Choroid plexus epithelial cell (primary cell): ENCODE measurements around the gene DOCK6.
A peak's percentile ranks its signal among the peaks of the same experiment; 100 is the strongest.

Experiments used
- DNase-seq: peaks from one replicate; pipeline ENCODE4 v3.0.0-alpha.2; 2010; ENCODE audit warnings: low read depth
- H3K4me3 ChIP-seq: 2 replicates; pipeline ENCODE4 v1.5.1; 2011; ENCODE audit warnings: low read depth, mild to moderate bottlenecking, control low read depth, low read length, moderate library complexity
- TF ChIP-seq, protein P1 (sequence below): conservative IDR thresholded peaks from 2 replicates; pipeline ENCODE4 v1.5.1; 2011; ENCODE audit warnings: low read depth, mild to moderate bottlenecking, control low read depth, inconsistent platforms, low read length, moderate library complexity

The DOCK6 gene

DNA sequence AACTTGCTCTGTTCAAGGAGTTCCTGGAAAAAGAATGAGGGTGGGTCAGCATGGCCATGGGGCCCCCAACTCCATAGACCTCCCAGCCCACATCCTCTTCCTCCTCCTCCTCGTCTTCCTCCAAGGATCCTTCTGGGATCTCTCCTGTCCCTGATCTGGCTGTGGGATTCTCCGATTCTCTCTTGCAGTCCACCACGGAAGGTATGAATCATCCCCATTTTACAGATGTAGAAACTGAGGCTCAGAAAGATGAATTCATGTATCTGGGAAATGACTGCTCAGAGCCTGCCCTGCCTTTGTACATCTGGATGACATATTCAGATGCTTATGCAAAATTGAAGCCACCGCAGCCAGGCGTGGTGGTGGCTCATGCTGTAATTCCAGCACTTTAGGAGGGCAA lies 62.8 kb downstream of the DOCK6 start:
- DNase-seq, result no peak
- TF ChIP-seq, protein P1, sequence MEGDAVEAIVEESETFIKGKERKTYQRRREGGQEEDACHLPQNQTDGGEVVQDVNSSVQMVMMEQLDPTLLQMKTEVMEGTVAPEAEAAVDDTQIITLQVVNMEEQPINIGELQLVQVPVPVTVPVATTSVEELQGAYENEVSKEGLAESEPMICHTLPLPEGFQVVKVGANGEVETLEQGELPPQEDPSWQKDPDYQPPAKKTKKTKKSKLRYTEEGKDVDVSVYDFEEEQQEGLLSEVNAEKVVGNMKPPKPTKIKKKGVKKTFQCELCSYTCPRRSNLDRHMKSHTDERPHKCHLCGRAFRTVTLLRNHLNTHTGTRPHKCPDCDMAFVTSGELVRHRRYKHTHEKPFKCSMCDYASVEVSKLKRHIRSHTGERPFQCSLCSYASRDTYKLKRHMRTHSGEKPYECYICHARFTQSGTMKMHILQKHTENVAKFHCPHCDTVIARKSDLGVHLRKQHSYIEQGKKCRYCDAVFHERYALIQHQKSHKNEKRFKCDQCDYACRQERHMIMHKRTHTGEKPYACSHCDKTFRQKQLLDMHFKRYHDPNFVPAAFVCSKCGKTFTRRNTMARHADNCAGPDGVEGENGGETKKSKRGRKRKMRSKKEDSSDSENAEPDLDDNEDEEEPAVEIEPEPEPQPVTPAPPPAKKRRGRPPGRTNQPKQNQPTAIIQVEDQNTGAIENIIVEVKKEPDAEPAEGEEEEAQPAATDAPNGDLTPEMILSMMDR, result no peak
- no peak overlapping the region for H3K4me3 ChIP-seq

DNA sequence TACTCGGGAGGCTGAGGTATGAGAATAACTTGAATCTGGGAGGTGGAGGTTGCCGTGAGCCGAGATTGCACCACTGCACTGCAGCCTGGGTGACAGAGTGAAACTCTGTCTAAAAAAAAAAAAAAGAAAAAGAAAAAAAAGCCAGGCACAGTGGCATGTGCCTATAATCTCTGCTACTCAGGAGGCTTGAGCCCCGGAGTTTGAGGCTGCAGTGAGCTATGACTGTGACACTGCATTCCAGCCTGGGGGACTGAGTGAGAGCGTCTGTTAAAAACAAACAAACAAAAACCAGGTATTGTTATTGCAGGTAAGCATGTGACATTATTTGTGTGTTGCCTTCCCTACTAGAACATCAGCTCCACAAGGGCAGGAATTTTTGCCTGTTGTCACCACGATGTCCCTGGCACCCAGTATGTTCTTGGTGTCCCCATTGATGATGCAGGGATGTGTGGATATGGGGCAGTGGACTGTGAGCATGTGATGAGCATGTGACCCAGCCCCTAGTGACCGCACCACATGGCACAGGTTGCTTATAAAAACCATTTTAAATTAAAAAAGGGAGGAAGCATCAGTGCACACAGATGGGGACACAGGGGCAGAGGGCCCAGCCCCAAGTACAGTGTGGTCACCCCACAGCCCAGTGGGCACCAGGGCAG lies 63.4 kb downstream of the DOCK6 start:
- H3K4me3 ChIP-seq, result no peak overlapping the region
- DNase-seq, result no peak
- TF ChIP-seq, protein P1, result no peak

DNA sequence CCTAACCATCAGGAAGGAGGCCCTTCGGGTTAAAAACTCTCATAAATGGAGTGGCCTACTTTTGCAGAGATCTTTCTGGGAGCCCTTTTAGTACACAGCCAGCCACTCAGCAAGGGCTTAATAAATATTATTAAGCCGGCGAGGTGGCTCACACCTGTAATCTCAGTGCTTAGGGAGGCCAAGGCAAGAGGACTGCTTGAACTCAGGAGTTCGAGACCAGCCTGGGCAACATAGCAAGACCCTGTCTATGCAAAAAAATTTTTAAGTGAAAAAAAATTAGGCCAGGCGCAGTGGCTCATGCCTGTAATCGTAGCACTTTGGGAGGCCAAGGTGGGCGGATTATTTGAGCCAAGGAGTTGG lies 64.2 kb downstream of the DOCK6 start:
- TF ChIP-seq, protein P1, result no peak
- no peak overlapping the region for H3K4me3 ChIP-seq
- DNase-seq, result no peak

DNA sequence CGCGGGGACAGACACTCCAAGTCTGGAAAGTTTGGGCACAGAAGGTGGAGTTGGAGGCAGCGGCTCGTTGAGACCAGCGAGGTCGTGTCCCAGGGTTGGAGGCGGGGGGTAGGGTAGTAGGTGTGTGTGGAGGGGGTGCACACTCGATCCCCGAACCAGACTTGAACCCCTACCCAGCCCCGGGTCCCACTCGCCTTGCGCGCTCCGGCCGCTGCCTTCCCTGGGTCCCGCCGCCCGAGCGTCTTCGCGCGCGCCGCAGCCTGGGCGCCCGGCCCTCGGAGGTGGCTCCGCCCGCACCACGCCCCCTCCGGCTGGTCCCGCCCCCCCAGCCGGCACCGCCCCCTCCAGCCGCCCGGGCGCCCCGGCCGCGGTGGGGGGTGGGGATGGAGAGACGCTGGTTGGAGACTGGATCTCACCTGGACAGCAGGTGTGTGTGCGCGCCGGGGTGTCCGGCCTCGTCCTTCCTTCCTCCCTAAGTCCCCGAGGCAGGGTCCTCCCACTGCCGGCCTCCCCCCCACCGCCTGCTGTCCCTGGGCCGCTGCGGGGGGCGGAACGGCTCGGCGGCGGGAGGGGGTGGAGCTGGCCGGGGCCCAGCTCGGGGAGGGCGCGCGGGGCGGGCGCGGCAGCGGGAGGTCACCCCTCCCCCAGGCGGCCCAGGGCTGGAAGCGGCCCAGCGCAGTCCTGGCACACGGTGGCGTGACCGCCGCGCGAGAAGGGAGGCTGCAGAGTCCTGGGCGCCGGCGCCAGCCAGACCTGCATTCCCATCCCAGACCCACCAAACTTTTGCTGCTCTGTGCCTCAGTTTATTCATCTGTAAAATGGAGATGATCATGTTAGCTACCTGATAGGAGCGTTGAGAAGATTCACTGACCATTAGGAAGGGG lies 64.8 kb downstream of the DOCK6 start, which contains the start of gene KANK2:
Gene KANK2 (minus strand): TSS at position 255 of the 884 bp plus-strand sequence. CDS start 3,034 bp downstream, outside the sequence.
- peak within 1 kb of the TSS; percentile 70 for H3K4me3 ChIP-seq
- peak; percentile 77 for DNase-seq
- TF ChIP-seq, protein P1, result no peak

DNA sequence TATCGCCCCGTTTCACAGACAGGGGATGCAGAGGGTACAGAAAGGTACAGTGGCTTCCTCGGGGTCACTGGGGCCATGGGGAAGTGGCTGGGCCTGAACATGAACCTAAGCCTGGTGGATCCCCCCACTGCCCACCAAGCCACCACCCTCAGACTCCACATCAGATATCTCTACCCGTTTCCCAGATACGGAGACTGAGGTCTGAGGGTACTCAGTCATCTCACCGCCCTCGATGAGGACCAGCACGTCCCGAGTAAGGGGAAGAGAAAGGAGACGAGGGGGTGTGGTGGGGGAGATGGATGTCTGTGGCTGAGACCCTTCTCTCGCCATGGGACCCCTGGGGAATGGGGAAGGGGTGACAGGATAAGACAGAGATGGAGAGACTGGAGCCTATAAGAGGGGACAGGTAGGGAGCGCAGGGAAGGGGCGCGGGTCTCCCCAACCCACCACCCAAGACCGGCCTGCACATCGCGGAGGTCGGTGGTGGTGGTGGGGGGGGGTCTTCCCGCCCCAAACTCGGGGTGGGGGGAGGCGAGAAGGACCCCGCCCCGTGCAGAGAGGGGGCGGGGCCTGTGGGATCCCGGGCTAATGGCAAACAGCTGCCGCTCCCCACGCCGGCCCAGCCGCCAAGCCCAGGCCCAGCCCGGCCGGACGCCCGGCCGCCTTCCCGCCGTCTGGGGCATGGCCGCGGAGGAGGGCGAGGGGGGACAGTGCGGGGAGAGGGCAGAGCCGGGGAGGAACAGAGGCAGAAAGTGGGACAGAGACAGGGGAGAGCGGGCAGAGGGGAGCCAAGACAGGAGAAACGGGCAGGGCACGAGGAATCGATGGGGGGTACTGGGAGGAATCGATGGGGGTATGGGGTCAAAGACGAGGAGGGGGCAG lies 65.7 kb downstream of the DOCK6 start:
- TF ChIP-seq, protein P1, result no peak
- peak; percentile 34 for DNase-seq
- H3K4me3 ChIP-seq, result peak overlapping the region; percentile 70

DNA sequence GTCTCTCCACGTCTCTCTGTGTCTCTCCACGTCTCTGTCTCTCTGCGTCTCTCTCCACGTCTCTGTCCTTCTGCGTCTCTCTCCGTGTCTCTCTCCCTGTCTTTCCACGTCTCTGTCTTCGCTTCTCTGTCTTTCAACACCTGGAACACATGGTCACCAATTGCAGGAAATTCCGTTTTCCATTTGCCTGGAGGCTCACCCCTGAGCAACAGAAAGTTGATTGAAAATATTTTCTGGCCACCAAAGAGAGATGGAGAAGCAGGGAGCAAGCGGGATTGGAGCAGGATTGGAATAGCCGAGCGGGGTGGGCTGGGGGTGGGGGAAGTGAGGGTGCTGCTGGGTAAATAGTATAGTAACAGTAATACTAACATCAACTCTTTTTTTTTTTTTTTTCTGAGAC lies 66.6 kb downstream of the DOCK6 start:
- DNase-seq, result no peak
- H3K4me3 ChIP-seq, result peak overlapping the region; percentile 52
- TF ChIP-seq, protein P1, result no peak
